ENCODE results near the gene ACTN1. TPM values are rescaled to one million over a fixed set of nuclear protein-coding genes. Genes with fewer than 3 reads are reported as not detected.
A peak's percentile ranks its signal among the peaks of the same experiment; 100 is the strongest.

Gene ACTN1
- total and polyA plus RNA-seq, 7 experiments from 2014 or later = 41.3 to 390 (median 227) TPM

DNA sequence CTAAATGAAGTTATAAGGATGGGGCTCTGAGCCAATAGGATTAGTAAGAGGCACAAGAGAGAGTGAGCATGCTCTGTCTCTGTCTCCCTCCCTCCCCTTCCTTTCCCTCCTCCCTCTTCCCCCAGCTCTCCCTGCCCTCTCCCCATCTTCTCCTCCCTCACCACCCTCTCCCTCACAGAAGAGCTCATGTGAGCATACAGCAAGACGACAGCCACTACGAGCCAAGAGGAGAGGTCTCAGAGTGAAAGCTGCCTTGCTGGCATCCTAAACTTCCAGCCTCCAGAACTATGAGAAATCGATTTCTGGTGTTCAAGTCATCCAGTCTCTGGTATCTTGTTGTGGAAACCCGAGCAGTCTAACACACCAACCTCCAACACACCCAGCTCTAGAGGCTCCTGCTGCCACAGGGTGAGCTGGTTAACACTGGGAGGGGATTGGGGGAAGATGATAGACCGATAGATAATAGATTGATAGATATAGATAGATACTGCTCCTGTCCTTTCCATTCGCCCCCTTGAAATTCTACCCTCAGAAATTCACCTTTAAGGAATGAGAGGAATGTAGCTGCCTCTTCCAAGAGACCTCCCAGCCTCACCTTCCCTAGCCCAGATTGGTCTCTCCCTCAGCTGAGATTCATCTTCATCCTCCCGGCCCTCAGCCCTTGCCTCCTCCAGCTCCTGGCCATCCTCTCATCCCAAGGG lies 25.8 kb upstream of the ACTN1 start:
- Mint-ChIP-seq H3K4me3 (no peak overlapping the region), H3K27me3 (peaks cover 0 to 5% (median 0%) of the 10 kb centered on the region in 5 donors), H3K27ac (no peak overlapping the region), H3K9me3 (peaks cover 0 to 4% (median 0%) of the 10 kb centered on the region in 11 donors), H3K4me1 (peaks cover 5 to 7% (median 6%) of the 10 kb centered on the region in 7 donors), H3K36me3 (peaks cover 0 to 2% (median 0%) of the 10 kb centered on the region in 5 donors)
- Histone ChIP-seq H3K4me3 (ENCODE audit: low read length) (no peak overlapping the region), H3K4me1 (ENCODE audit: control insufficient read depth in 2 of 2, insufficient read depth in 2 of 2, low read length in 2 of 2) (no peaks in the 10 kb centered on the region), H3K9me3 (ENCODE audit: control insufficient read depth in 2 of 3, low read length in 3 of 3) (no peaks in the 10 kb centered on the region), H3K27me3 (ENCODE audit: control insufficient read depth in 2 of 2, insufficient read depth in 2 of 2, low read length in 2 of 2) (no peaks in the 10 kb centered on the region), H3K27ac (ENCODE audit: low read depth, low read length) (no peak overlapping the region), H3K36me3 (ENCODE audit: control insufficient read depth in 2 of 3, insufficient read depth in 3 of 3, low read length in 3 of 3) (no peaks in the 10 kb centered on the region)
- POLR2A ChIA-PET = interaction anchor here (0.9 kb wide), 1 partner anchor 31 kb away, joined by 5 read pairs; no protein-coding TSS in a partner anchor
- ATAC-seq (no peak), DNase-seq (no peak)
- intact Hi-C loops (cut with micrococcal nuclease) = no loop called here
- CTCF ChIA-PET = interaction anchor here (1.0 to 6.5 kb wide), 4 partner anchors 10 to 94 kb away, joined by 3 to 54 read pairs (median 4); no protein-coding TSS in a partner anchor

DNA sequence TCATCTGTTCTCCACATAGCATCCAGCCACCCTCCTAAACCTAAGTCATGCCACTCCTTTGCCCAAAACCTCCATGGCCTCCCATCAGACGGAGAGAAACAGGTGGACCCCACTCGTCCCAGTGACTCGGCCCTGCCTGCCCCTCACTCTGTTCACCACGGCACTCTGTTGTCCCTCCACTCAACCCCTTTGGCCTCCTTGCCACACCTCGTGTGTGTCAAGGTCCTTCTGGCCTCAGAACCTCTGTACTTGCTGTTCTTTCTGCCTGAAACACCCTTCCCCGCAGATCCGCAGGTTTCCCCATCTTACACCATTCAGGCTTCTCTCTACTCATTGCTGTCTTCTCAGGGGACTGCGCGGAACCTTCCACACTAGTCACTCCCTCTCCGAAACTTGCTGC lies 24.5 kb upstream of the ACTN1 start:
- Histone ChIP-seq H3K27me3 (ENCODE audit: control insufficient read depth in 2 of 2, insufficient read depth in 2 of 2, low read length in 2 of 2) (no peaks in the 10 kb centered on the region), H3K4me3 (ENCODE audit: low read length) (no peak overlapping the region), H3K27ac (ENCODE audit: low read depth, low read length) (no peak overlapping the region), H3K9me3 (ENCODE audit: control insufficient read depth in 2 of 3, low read length in 3 of 3) (no peaks in the 10 kb centered on the region), H3K36me3 (ENCODE audit: control insufficient read depth in 2 of 3, insufficient read depth in 3 of 3, low read length in 3 of 3) (no peaks in the 10 kb centered on the region), H3K4me1 (ENCODE audit: control insufficient read depth in 2 of 2, insufficient read depth in 2 of 2, low read length in 2 of 2) (no peaks in the 10 kb centered on the region)
- no peak for ATAC-seq
- peaks cover 0 to 8% (median 0%) of the 10 kb centered on the region in 5 donors for H3K27me3 Mint-ChIP-seq
- ChIA-PET CTCF (interaction anchor here (1.4 to 6.5 kb wide), 3 partner anchors 9 to 93 kb away, joined by 4 to 54 read pairs (median 5); no protein-coding TSS in a partner anchor), POLR2A (interaction anchor here (0.9 kb wide), 1 partner anchor 30 kb away, joined by 5 read pairs; no protein-coding TSS in a partner anchor)
- no peaks in the 10 kb centered on the region for H3K36me3 Mint-ChIP-seq
- H3K9me3 Mint-ChIP-seq = peaks cover 0 to 2% (median 0%) of the 10 kb centered on the region in 11 donors
- peak overlapping the region in 1 of 10 donors; percentile 54 for H3K4me3 Mint-ChIP-seq
- H3K4me1 Mint-ChIP-seq = peaks cover 4 to 7% (median 5%) of the 10 kb centered on the region in 7 donors
- H3K27ac Mint-ChIP-seq = peak overlapping the region in 3 of 9 donors; percentile 14 to 80 (median 30)
- intact Hi-C loops (cut with micrococcal nuclease) = no loop called here
- DNase-seq = no peak

GRCh38 chr14:69002069-69002468 lies 23.0 kb upstream of the ACTN1 start:
- ChIA-PET CTCF (interaction anchor here (0.8 to 6.5 kb wide), 10 partner anchors 36 to 97 kb away, joined by 3 to 54 read pairs (median 4); no protein-coding TSS in a partner anchor), POLR2A (interaction anchor here (1.0 kb wide), 1 partner anchor 33 kb away, joined by 3 read pairs; no protein-coding TSS in a partner anchor)
- H3K27ac ChIP-seq (ENCODE audit: low read depth, low read length) = no peak overlapping the region
- H3K27me3 ChIP-seq (ENCODE audit: control insufficient read depth in 2 of 2, insufficient read depth in 2 of 2, low read length in 2 of 2) = no peaks in the 10 kb centered on the region
- H3K27me3 Mint-ChIP-seq = peaks cover 0 to 12% (median 0%) of the 10 kb centered on the region in 5 donors
- intact Hi-C loops (cut with micrococcal nuclease) = loop anchor here in 1 of 2 donors (1.0 kb wide), 1 partner anchor 91 kb away; no protein-coding TSS in a partner anchor
- peak overlapping the region in 1 of 9 donors; percentile 25 for H3K27ac Mint-ChIP-seq
- H3K4me1 ChIP-seq (ENCODE audit: control insufficient read depth in 2 of 2, insufficient read depth in 2 of 2, low read length in 2 of 2) = no peaks in the 10 kb centered on the region
- H3K9me3 Mint-ChIP-seq = peaks cover 0 to 2% (median 0%) of the 10 kb centered on the region in 11 donors
- H3K9me3 ChIP-seq (ENCODE audit: control insufficient read depth in 2 of 3, low read length in 3 of 3) = no peaks in the 10 kb centered on the region
- H3K4me1 Mint-ChIP-seq = peaks cover 3 to 10% (median 9%) of the 10 kb centered on the region in 7 donors
- H3K4me3 Mint-ChIP-seq = no peak overlapping the region
- DNase-seq (peak in 2 of 9 donors; percentile 17 to 27), ATAC-seq (peak; percentile 69)
- H3K4me3 ChIP-seq (ENCODE audit: low read length) = no peak overlapping the region
- no peaks in the 10 kb centered on the region for H3K36me3 Mint-ChIP-seq
- H3K36me3 ChIP-seq (ENCODE audit: control insufficient read depth in 2 of 3, insufficient read depth in 3 of 3, low read length in 3 of 3) = no peaks in the 10 kb centered on the region

- no peaks in the 10 kb centered on the region for H3K27me3 ChIP-seq (ENCODE audit: control insufficient read depth in 2 of 2, insufficient read depth in 2 of 2, low read length in 2 of 2)
- Mint-ChIP-seq H3K36me3 (no peaks in the 10 kb centered on the region), H3K9me3 (peaks cover 0 to 2% (median 0%) of the 10 kb centered on the region in 11 donors), H3K4me3 (no peak overlapping the region), H3K27me3 (peaks cover 0 to 12% (median 0%) of the 10 kb centered on the region in 5 donors), H3K4me1 (peaks cover 3 to 10% (median 9%) of the 10 kb centered on the region in 7 donors), H3K27ac (peak overlapping the region in 1 of 9 donors; percentile 14)
- no peaks in the 10 kb centered on the region for H3K9me3 ChIP-seq (ENCODE audit: control insufficient read depth in 2 of 3, low read length in 3 of 3)
- H3K27ac ChIP-seq (ENCODE audit: low read depth, low read length) = no peak overlapping the region
- POLR2A ChIA-PET = interaction anchor here (1.0 kb wide), 1 partner anchor 34 kb away, joined by 3 read pairs; no protein-coding TSS in a partner anchor
- DNase-seq (no peak), ATAC-seq (no peak)
- intact Hi-C loops (cut with micrococcal nuclease) = no loop called here
- CTCF ChIA-PET = interaction anchor here (0.8 to 6.5 kb wide), 8 partner anchors 8 to 91 kb away, joined by 3 to 54 read pairs (median 4); no protein-coding TSS in a partner anchor
- no peak overlapping the region for H3K4me3 ChIP-seq (ENCODE audit: low read length)
- H3K4me1 ChIP-seq (ENCODE audit: control insufficient read depth in 2 of 2, insufficient read depth in 2 of 2, low read length in 2 of 2) = no peaks in the 10 kb centered on the region
- H3K36me3 ChIP-seq (ENCODE audit: control insufficient read depth in 2 of 3, insufficient read depth in 3 of 3, low read length in 3 of 3) = no peaks in the 10 kb centered on the region
Observed at GRCh38 chr14:69001375-69001774, 22.3 kb upstream of the ACTN1 start.

GRCh38 chr14:68998062-68998461 lies 19.0 kb upstream of the ACTN1 start:
- H3K4me3 ChIP-seq (ENCODE audit: low read length) = no peak overlapping the region
- H3K27me3 ChIP-seq (ENCODE audit: control insufficient read depth in 2 of 2, insufficient read depth in 2 of 2, low read length in 2 of 2) = no peaks in the 10 kb centered on the region
- ATAC-seq (no peak), DNase-seq (no peak)
- no peaks in the 10 kb centered on the region for H3K36me3 ChIP-seq (ENCODE audit: control insufficient read depth in 2 of 3, insufficient read depth in 3 of 3, low read length in 3 of 3)
- H3K4me3 Mint-ChIP-seq = no peak overlapping the region
- intact Hi-C loops (cut with micrococcal nuclease) = no loop called here
- H3K27ac Mint-ChIP-seq = peak overlapping the region in 3 of 9 donors; percentile 0 to 7 (median 2)
- H3K4me1 ChIP-seq (ENCODE audit: control insufficient read depth in 2 of 2, insufficient read depth in 2 of 2, low read length in 2 of 2) = peaks cover 0 to 7% of the 10 kb centered on the region in 2 donors
- H3K27me3 Mint-ChIP-seq = peaks cover 0 to 6% (median 0%) of the 10 kb centered on the region in 5 donors
- H3K9me3 Mint-ChIP-seq = peaks cover 0 to 10% (median 0%) of the 10 kb centered on the region in 11 donors
- H3K27ac ChIP-seq (ENCODE audit: low read depth, low read length) = no peak overlapping the region
- peaks cover 0 to 14% (median 0%) of the 10 kb centered on the region in 5 donors for H3K36me3 Mint-ChIP-seq
- H3K4me1 Mint-ChIP-seq = peaks cover 11 to 37% (median 29%) of the 10 kb centered on the region in 7 donors
- CTCF ChIA-PET = interaction anchor here (0.7 kb wide), 1 partner anchor 12 kb away, joined by 3 read pairs; no protein-coding TSS in a partner anchor
- no peaks in the 10 kb centered on the region for H3K9me3 ChIP-seq (ENCODE audit: control insufficient read depth in 2 of 3, low read length in 3 of 3)
- POLR2A ChIA-PET = interaction anchor here (1.0 kb wide), 1 partner anchor 73 kb away, joined by 5 read pairs; no protein-coding TSS in a partner anchor

DNA sequence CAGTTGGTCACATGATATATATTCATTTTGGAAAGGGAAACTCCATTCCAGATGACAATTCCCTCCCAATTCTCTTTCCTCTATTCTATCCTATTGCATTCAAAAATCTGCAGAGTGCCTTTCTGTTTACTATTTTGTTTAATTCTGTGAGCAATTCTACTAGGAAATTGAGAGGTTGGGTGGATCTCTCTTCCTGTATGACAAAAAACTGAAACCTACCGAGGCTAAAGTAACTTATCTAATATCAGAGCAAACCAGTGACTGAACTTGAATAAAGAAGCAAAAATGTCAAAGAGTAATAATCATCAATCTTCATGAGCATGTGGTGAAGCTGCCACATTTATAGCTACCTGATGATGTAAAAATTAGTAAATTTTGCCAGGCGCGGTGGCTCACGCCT lies 16.6 kb upstream of the ACTN1 start:
- peaks cover 0 to 14% (median 0%) of the 10 kb centered on the region in 5 donors for H3K36me3 Mint-ChIP-seq

More for the DNA sequence above, 16.6 kb upstream of the ACTN1 start:
- Histone ChIP-seq H3K9me3 (ENCODE audit: control insufficient read depth in 2 of 3, low read length in 3 of 3) (no peaks in the 10 kb centered on the region), H3K36me3 (ENCODE audit: control insufficient read depth in 2 of 3, insufficient read depth in 3 of 3, low read length in 3 of 3) (no peaks in the 10 kb centered on the region), H3K4me1 (ENCODE audit: control insufficient read depth in 2 of 2, insufficient read depth in 2 of 2, low read length in 2 of 2) (peaks cover 0 to 7% of the 10 kb centered on the region in 2 donors), H3K27me3 (ENCODE audit: control insufficient read depth in 2 of 2, insufficient read depth in 2 of 2, low read length in 2 of 2) (no peaks in the 10 kb centered on the region), H3K4me3 (ENCODE audit: low read length) (no peak overlapping the region), H3K27ac (ENCODE audit: low read depth, low read length) (no peak overlapping the region)
- ChIA-PET CTCF (no interaction called here), POLR2A (no interaction called here)
- intact Hi-C loops (cut with micrococcal nuclease) = loop anchor here in 1 of 2 donors (2.0 kb wide), 1 partner anchor 17 kb away; the partner anchor contains the start of gene ACTN1
- Mint-ChIP-seq H3K27me3 (peaks cover 0 to 8% (median 0%) of the 10 kb centered on the region in 5 donors), H3K4me3 (peak overlapping the region in 9 of 10 donors; percentile 4 to 78 (median 48)), H3K9me3 (peaks cover 0 to 8% (median 0%) of the 10 kb centered on the region in 11 donors), H3K4me1 (peaks cover 9 to 32% (median 24%) of the 10 kb centered on the region in 7 donors), H3K27ac (peak overlapping the region; percentile 9 to 89 (median 67))
- ATAC-seq (no peak), DNase-seq (no peak)
